Stimulated activated CD8-positive, alpha-beta memory T cell treated with anti-CD3 and anti-CD28 coated beads, Interleukin-4, amount 100 ng/mL, for 4 hours (primary cell): Measurements from ENCODE around the gene MINDY4.

ENCODE experiments used
- DNase-seq, 2 donors: peaks; one replicate each; pipeline ENCODE4 v3.0.0-alpha.2; 2020; ENCODE audit warnings: low read depth in 2 of 2, low spot score in 1 of 2

MINDY4 gene

GRCh38 chr7:30873656-30874055 lies 102.4 kb downstream of the MINDY4 start:
- DNase-seq = no peak

- DNase-seq = no peak
Measured at GRCh38 chr7:30874656-30875302, 103.6 kb downstream of the MINDY4 start.

- DNase-seq = no peak
Measured at GRCh38 chr7:30877015-30877769, 106.0 kb downstream of the MINDY4 start.

- DNase-seq = no peak
Measured at GRCh38 chr7:30877993-30878392, 106.8 kb downstream of the MINDY4 start.

- DNase-seq = no peak
Measured at GRCh38 chr7:30879139-30880124, 108.2 kb downstream of the MINDY4 start.

GRCh38 chr7:30880125-30880720 lies 109.0 kb downstream of the MINDY4 start:
- no peak for DNase-seq

GRCh38 chr7:30880941-30881340 lies 109.7 kb downstream of the MINDY4 start:
- DNase-seq = no peak

- DNase-seq = no peak
Measured at GRCh38 chr7:30881448-30881847, 110.2 kb downstream of the MINDY4 start.

GRCh38 chr7:30884881-30885280 lies 113.7 kb downstream of the MINDY4 start:
- DNase-seq = no peak

GRCh38 chr7:30886608-30887011 lies 115.4 kb downstream of the MINDY4 start:
- no peak for DNase-seq

GRCh38 chr7:30887464-30887872 lies 116.3 kb downstream of the MINDY4 start:
- no peak for DNase-seq

- no peak for DNase-seq
Measured at GRCh38 chr7:30888747-30889146, 117.5 kb downstream of the MINDY4 start.

- DNase-seq = no peak
Measured at GRCh38 chr7:30890226-30890625, 119.0 kb downstream of the MINDY4 start.

- DNase-seq = no peak
Measured at GRCh38 chr7:30893357-30893756, 122.1 kb downstream of the MINDY4 start.

- DNase-seq = no peak
Measured at GRCh38 chr7:30894009-30894408, 122.8 kb downstream of the MINDY4 start.

- DNase-seq = no peak
Measured at GRCh38 chr7:30894866-30895605, 123.8 kb downstream of the MINDY4 start.

- DNase-seq = no peak
Measured at GRCh38 chr7:30896036-30896435, 124.8 kb downstream of the MINDY4 start.

GRCh38 chr7:30896783-30897637 lies 125.8 kb downstream of the MINDY4 start:
- DNase-seq = no peak

- no peak for DNase-seq
Measured at GRCh38 chr7:30897770-30898169, 126.6 kb downstream of the MINDY4 start.

GRCh38 chr7:30898411-30898810 lies 127.2 kb downstream of the MINDY4 start:
- no peak for DNase-seq
